AG09309 (cell line): ENCODE data around the gene PEAR1.

Experiments used
- DNase-seq: peaks from one replicate; pipeline ENCODE4 v3.0.0-alpha.2; 2010; ENCODE audit warnings: low read depth
- H3K4me3 ChIP-seq: 2 replicates; pipeline ENCODE4 v1.5.1; 2011; ENCODE audit warnings: mild to moderate bottlenecking, low read depth, low read length, moderate library complexity; ENCODE audit not compliant: control insufficient read depth
- CTCF ChIP-seq: IDR thresholded peaks from 2 replicates; pipeline ENCODE4 v1.5.1; 2011; ENCODE audit warnings: mild to moderate bottlenecking, low read depth, low read length, inconsistent platforms; ENCODE audit not compliant: insufficient read depth, control insufficient read depth; ENCODE audit errors: missing control alignments

PEAR1 gene

GRCh38 chr1:156846643-156847042 is 46.9 kb upstream of the PEAR1 start:
- no peak for DNase-seq
- no peak overlapping the region for H3K4me3 ChIP-seq
- TF ChIP-seq CTCF: no peak

GRCh38 chr1:156847591-156848460 is 45.7 kb upstream of the PEAR1 start:
- TF ChIP-seq CTCF: no peak
- no peak overlapping the region for H3K4me3 ChIP-seq

GRCh38 chr1:156848461-156849150 is 44.9 kb upstream of the PEAR1 start:
- no peak for TF ChIP-seq CTCF
- no peak overlapping the region for H3K4me3 ChIP-seq
- no peak for DNase-seq

More at GRCh38 chr1:156847591-156848460, 45.7 kb upstream of the PEAR1 start:
- DNase-seq: no peak

DNA sequence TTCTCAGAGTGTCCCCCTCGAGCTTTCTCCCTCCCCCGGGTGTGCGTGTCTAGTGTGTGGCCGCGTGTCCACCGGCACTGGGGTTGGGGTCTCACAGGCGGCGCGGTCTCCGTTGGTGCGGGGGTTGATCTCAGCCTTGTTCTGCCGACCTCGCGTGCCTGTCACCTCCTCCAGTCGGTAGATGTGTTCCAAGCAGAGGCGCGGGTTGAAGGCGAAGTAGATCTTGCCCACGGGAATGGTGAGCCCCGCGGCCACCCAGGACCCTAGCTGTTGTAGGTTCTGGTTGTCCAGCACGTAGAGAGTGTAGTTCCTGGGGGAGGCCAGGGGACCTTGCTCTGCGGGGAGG is 44.4 kb upstream of the PEAR1 start:
- TF ChIP-seq CTCF: no peak
- no peak overlapping the region for H3K4me3 ChIP-seq
- no peak for DNase-seq

DNA sequence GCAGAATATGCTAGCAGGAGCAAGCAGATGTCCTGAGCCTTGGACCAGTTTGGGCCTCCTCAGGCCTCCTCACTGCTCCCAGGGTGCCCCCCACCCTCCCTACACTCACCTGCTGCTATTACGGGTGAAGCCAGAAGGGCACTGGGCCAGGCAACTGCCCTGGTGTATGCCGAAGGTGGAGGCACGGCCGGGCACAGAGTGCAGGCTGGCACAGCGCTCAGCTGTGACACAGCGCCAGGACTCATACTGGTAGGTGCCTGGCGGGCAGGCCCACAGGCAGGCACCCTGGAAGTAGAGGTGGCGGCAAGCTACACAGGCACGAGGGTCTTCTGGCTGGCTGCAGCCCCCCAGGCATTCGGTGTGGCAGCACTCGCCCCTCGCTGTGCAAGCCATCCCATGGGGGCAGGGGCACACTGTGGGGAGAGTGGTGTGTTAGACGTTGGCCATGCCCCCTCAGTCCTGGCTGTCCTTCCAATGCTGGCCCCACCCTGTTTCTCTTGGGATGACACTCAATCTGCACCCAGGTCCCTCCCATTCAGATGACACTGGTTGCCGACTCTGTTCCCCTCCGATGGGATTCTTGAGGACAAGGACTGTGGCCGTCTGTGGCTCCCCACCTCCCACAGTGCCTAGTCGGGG is 41.6 kb upstream of the PEAR1 start:
- H3K4me3 ChIP-seq: no peak overlapping the region
- DNase-seq: no peak
- no peak for TF ChIP-seq CTCF

DNA sequence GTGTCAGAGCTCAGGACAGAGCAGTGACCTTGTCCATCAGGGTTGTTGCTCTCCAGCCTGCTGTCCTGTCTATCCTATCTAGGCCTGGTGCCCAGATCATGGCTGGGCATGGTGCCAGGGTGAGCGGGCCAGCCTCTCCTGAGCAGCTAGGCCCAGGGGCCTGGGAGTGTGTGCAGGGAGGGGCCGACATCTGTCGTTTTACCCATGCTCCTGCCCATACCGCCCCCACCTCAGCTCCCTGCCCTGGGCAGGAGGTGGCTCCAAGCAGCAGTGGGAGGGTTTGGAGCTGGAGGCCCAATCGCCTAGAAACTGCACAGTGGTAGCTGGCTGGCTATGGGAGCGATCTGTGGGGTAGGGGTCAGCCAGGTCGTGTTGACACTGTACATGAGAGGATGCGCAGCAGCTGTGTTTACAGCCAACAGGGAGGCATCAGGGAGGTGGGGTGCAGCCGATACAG is 41.1 kb upstream of the PEAR1 start:
- no peak overlapping the region for H3K4me3 ChIP-seq
- no peak for TF ChIP-seq CTCF
- DNase-seq: no peak
